Measurements from ENCODE around the gene THSD7B.

GRCh38 chr2:136741471-136741870 lies 23.9 kb upstream of the THSD7B start:
- no peak for TF ChIP-seq CTCF (IDR thresholded peaks at IDR 0.05; ENCODE audit: low read depth, low read length, poor library complexity, severe bottlenecking)
- TF ChIP-seq EZH2phosphoT487 (IDR thresholded peaks at IDR 0.05; ENCODE audit: borderline replicate concordance, low read length) = no peak

All from DOHH2 (cell line).